ENCODE measurements around the gene TPP1.

The TPP1 gene

GRCh38 chr11:6626971-6627761 is 7.9 kb upstream of the TPP1 start:
- no peak for DNase-seq

- no peak for DNase-seq
Observed at GRCh38 chr11:6625832-6626420, 6.7 kb upstream of the TPP1 start.

DNA sequence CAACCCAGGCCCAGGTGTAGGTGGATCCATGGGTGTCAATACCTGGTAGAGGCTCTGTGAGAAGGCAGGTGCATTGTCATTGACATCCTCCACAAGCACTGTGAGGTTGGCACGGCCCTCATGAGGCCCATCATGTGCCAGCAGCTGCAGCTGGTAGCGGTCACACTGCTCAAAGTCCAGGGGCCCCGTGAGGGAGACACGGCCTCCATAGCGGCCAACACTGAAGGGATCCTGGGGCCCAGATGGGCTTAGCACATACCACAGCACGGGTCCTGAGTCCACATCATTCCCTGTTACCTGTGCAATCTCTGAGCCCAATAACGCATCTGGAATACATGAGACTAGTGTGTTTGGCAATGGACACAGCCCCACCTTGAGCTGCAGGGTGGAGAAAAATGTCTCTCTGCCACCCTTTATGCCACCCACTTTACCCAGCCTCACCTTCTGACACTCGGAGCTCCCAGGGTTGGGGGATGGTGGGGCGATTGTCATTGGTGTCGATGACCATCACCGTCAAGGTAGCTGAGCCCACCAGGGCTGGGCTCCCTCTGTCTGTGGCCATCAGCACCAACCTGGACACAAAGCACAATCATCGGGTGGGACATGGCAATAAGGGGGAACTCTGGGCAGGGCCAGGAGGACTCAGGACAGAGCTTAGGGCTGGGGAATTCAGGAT is 6.1 kb upstream of the TPP1 start:
- no peak for DNase-seq

DNA sequence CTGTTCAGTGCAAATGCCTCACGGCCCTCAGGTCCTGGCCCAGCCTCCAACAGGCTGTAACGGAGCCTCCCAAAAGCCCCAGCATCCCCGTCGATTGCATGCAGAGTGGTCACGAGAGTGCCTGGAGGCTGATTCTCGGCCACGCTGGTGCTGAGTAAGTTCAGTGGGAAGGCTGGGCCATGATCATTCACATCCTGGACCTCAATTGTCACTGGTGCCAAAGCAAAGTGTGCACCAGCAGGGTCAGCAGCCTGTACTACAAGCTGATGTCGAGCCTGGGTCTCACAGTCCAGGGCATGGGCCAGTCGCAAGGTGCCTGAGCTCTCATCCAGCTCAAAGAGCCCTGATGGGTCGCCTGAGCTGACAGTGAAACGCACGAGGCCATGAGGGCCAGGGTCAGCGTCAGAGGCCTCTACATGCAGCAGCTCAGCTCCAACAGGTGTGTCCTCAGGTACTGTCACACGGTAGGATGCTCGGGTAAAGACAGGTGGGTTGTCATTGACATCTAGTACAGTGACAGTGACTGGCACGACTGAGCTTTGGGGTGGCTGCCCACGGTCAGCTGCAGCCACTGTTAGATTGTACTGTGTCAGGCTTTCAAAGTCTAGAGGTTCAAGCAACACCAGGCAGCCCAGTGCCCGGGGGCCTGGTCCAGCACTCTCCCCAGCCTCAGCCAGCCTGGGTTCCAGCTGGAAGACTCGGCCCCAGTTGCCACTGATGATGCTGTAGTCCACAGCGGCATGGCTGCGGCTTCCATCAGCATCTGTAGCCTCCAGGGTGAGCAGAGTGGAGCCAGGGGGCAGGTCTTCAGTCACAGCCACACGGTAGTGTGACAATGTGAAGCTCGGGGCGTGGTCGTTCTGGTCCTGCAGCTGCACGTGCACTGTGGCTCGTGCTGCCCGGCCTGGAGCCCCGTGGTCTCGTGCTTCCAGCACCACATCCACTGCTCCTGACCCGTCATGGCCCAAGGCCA is 4.5 kb upstream of the TPP1 start:
- no peak for DNase-seq

DNA sequence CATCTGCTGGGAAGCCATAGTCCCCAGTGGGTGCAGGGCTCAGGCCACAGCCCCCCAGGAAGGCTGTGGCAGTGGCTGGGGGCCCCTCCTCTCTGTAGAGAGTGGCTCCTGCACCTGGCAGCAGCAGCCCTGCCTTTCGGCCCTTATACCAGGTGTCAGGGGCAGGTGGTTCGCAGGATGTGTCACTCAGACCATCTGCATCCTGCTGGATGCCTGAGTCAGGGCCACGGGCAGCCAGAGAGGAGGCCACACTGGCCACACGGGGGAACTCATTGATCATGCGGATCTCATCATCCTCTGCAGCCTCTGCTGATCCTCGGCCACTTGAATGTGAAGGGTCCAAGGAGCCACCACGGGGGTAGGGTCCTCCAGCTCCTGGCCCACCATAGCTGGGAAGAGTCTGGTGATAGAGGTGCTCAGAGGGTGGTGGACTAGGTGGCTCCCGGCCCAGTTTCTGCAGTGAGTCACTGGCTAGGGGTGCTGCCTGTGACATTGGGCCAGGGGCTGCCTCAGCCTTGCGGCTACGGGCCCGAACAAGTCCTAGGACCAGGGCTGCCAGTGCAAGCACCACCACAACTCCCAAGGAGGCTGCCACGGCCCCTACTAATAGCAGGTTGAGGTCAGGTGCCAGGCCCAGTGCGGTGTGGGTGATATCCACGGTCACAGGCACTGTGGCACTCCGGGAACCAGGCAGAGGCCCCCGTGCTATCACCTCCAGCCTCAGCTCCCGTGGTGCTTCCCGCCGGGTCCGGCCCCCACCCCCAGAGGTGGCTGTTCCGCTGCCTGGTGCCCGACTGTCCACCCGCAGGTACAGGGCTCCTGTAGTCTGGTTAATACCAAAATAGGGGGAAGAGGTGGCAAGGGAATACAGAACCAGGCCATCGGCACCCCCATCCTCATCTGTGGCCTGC is 3.3 kb upstream of the TPP1 start:
- no peak for DNase-seq

- DNase-seq, result no peak
Observed at GRCh38 chr11:6621711-6622211, 2.5 kb upstream of the TPP1 start.

GRCh38 chr11:6620636-6621035 is 1.4 kb upstream of the TPP1 start:
- DNase-seq, result no peak

GRCh38 chr11:6618117-6619003 is 862 bp downstream of the TPP1 start:
- DNase-seq, result peak; percentile 72

GRCh38 chr11:6617315-6617781 is 1.9 kb downstream of the TPP1 start:
- peak; percentile 8 for DNase-seq

- no peak for DNase-seq
Observed at GRCh38 chr11:6616596-6617250, 2.5 kb downstream of the TPP1 start.

GRCh38 chr11:6615882-6616585 is 3.2 kb downstream of the TPP1 start:
- no peak for DNase-seq

DNA sequence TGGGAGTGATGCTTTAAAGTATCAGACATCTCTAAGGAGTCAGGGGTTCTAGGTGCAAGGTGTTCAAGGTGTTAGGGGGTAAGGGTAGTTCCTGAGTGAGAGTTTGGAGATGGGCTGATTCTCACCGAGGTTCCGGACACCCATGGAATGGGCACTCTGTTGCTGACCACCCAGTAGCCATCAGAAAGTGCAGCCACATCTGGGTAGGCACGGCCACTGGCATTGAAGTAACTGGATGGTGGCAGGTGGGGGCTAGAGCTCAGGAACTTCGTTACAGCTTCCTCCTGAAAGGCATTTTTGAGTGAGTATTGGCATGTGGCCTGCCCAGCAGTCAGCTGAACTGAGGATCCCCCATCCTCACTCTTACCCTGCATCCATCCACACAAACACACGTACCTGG is 4.2 kb downstream of the TPP1 start:
- no peak for DNase-seq

GRCh38 chr11:6614446-6614845 is 4.8 kb downstream of the TPP1 start:
- DNase-seq, result no peak

- no peak for DNase-seq
Observed at GRCh38 chr11:6613496-6613895, 5.7 kb downstream of the TPP1 start.

GRCh38 chr11:6612213-6613041 is 6.8 kb downstream of the TPP1 start, which contains the start of gene TAF10:
Gene TAF10, minus strand, starts transcription at chr11:6612216. Its CDS starts 27 bp downstream, at chr11:6612189.
- DNase-seq, result peak; percentile 48

DNA sequence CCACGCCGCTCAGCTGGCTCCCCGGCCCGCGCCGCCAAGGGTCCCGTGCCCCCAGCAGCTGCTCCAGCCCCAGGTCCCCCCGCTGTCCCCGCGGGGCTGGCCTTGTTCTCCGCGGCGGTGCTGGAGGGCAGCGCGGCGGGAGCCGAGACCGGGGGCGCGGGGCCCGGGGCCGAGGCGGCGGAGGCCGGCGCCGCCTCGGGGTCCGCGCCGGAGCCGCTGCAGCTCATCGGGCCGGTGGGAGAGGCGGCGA is 7.3 kb downstream of the TPP1 start:
- DNase-seq, result no peak

- DNase-seq, result no peak
Observed at GRCh38 chr11:6611092-6611962, 7.9 kb downstream of the TPP1 start.

Measured in SIG-M5 (cell line).